GM12878 (cell line): ENCODE measurements around the gene DSG1.

Source experiments
- BCLAF1 ChIP-seq: fragments of 450-650 bp; IDR thresholded peaks from 2 replicates; pipeline ENCODE4 v1.6.1; 2017; ENCODE audit warnings: antibody characterized with exemption, mild to moderate bottlenecking, moderate library complexity
- BHLHE40 ChIP-seq, 2 experiments: fragments of 450-650 bp in 1 of 2; IDR thresholded peaks; 2 replicates each; pipeline ENCODE4 v1.6.1; 2011 to 2017; ENCODE audit warnings: low read depth in 2 of 2, borderline replicate concordance in 1 of 2, improper control_type of control experiment in 1 of 2, low read length in 1 of 2, mild to moderate bottlenecking in 1 of 2
- EED ChIP-seq: sonication (generic); IDR thresholded peaks from 2 replicates; pipeline ENCODE4 v1.6.1; 2016; ENCODE audit warnings: antibody characterized with exemption, low read depth
- EP300 ChIP-seq, 2 experiments: fragments of 150-350 bp in 1 of 2; IDR thresholded peaks; 2 replicates each; pipeline ENCODE4 v1.6.1; 2011 to 2012; ENCODE audit warnings: low read depth in 2 of 2, low read length in 2 of 2, borderline replicate concordance in 1 of 2, improper control_type of control experiment in 1 of 2, inconsistent platforms in 1 of 2; ENCODE audit not compliant: control insufficient read depth in 1 of 2
- EZH2 ChIP-seq: IDR thresholded peaks from 2 replicates; pipeline ENCODE4 v1.6.1; 2012; ENCODE audit warnings: low read depth, mild to moderate bottlenecking, control low read depth, inconsistent platforms, low read length, borderline replicate concordance; ENCODE audit not compliant: control insufficient read depth
- NFXL1 ChIP-seq: fragments of 450-650 bp; IDR thresholded peaks from 2 replicates; pipeline ENCODE4 v1.6.1; 2017; ENCODE audit warnings: antibody characterized with exemption, mild to moderate bottlenecking, borderline replicate concordance
- NRF1 ChIP-seq: conservative IDR thresholded peaks from 2 replicates; pipeline ENCODE4 v1.6.1; 2011; ENCODE audit warnings: mild to moderate bottlenecking, low read depth, low read length, improper control_type of control experiment
- SMC3 ChIP-seq: IDR thresholded peaks from 2 replicates; pipeline ENCODE4 v1.6.1; 2011; ENCODE audit warnings: low read length, improper control_type of control experiment, borderline replicate concordance
- TAF1 ChIP-seq: IDR thresholded peaks from 2 replicates; pipeline ENCODE4 v1.6.1; 2011; ENCODE audit warnings: mild to moderate bottlenecking, low read depth, low read length, borderline replicate concordance

DNA sequence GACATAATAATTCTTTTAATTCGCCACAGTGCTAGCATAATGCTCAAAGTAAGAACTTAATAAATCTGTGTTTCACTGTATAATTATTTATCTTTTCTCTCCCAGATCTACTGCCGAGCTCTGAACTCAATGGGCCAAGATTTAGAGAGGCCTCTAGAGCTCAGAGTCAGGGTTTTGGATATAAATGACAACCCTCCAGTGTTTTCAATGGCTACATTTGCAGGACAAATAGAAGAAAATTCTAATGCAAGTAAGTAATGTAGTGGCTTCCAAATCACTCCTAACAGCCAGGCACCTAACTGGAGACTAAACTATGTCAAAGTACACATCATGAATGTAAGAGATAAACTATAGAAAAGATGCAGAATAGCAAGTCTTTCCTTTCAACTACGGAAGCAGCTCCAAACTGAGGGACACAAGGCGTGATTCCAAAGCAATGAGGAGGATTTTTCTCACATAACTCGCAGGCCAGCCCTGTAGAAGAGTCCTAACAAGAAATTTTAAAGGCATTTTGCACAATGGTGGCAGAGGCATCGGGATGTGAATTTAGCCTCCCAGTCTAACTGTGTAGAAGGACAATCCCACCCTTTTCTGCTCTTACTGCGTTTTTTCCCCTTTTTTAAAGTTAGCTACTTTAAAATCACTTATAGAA is 12.0 kb downstream of the DSG1 start:
- TF ChIP-seq SMC3: no peak
- TF ChIP-seq NFXL1: no peak
- no peak for TF ChIP-seq TAF1
- no peak for TF ChIP-seq BCLAF1
- no peak for TF ChIP-seq BHLHE40 (IDR thresholded peaks at IDR 0.05; ENCODE audit: borderline replicate concordance in 1 of 2, low read depth in 2 of 2, low read length in 1 of 2)
- no peak for TF ChIP-seq EZH2
- no peak for TF ChIP-seq NRF1
- no peak for TF ChIP-seq EED
- no peak for TF ChIP-seq EP300 (IDR thresholded peaks at IDR 0.05; ENCODE audit: borderline replicate concordance in 1 of 2, control insufficient read depth in 1 of 2, low read depth in 2 of 2, low read length in 2 of 2)
